Tibial nerve (tissue), 3 donors: ENCODE measurements around the gene DCN.

Experiments
- POLR2A ChIP-seq, 2 donors: fragments of 450-650 bp; IDR thresholded peaks; one replicate each; pipeline ENCODE4 v1.6.1; 2017; ENCODE audit warnings: antibody characterized with exemption in 2 of 2, mild to moderate bottlenecking in 2 of 2, moderate library complexity in 2 of 2
- TF ChIP-seq, protein P1 (sequence below), 5 experiments: fragments of 200-600 bp in 3 of 5; fragments of 450-650 bp in 2 of 5; sonication (generic) in 3 of 5; IDR thresholded peaks; one replicate each; pipeline ENCODE4 v1.5.1; 2016 to 2019; ENCODE audit warnings: antibody characterized with exemption in 5 of 5, mild to moderate bottlenecking in 3 of 5, moderate library complexity in 2 of 5

DNA sequence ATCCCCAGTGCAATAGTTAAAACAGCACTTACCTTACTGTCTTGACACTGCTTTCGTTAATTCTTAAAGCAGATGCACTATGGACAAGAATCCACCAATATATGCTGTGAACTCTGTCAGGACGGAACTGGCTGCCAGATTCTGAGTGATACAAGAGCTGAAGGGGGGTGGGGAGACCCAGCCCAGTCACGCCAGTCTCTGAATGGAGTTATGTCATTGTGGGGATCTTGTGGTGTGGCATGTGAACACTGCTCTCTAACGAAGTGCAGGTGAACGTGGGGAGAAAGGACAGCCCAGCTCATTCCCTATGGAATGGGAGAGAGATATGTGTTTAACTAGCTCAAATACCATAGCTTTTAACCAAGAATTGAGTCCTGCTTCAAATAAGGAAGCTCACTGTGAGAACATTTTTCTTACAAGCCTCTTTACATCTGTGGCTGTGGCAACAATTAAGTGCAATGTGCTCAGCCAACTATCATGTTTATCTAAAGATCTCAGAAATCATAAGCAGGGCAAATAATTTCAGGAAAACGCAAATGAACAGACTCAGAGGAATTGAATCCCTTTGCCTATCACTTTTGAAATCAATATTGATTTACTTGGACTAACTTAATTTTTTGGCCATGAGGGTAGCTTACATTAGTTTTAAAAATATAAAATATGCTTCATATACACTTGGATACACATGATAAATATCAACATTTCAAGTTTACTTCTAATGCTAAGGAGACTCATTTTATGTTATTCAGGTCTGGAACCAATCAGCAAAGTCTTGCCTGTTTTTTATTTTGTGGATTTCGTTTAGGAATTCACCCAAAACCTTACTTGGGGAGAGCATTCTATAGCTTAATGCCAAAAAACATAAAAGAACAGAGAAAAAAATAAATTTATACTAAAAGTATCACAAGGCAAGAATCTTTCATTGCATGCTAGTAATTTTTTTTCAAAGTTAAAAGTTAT is 71.0 kb downstream of the DCN start, which contains the start of gene LUM:
- TF ChIP-seq, protein P1, sequence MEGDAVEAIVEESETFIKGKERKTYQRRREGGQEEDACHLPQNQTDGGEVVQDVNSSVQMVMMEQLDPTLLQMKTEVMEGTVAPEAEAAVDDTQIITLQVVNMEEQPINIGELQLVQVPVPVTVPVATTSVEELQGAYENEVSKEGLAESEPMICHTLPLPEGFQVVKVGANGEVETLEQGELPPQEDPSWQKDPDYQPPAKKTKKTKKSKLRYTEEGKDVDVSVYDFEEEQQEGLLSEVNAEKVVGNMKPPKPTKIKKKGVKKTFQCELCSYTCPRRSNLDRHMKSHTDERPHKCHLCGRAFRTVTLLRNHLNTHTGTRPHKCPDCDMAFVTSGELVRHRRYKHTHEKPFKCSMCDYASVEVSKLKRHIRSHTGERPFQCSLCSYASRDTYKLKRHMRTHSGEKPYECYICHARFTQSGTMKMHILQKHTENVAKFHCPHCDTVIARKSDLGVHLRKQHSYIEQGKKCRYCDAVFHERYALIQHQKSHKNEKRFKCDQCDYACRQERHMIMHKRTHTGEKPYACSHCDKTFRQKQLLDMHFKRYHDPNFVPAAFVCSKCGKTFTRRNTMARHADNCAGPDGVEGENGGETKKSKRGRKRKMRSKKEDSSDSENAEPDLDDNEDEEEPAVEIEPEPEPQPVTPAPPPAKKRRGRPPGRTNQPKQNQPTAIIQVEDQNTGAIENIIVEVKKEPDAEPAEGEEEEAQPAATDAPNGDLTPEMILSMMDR (IDR thresholded peaks at IDR 0.05), result no peak
- no peak for TF ChIP-seq POLR2A (IDR thresholded peaks at IDR 0.05)
